ENCODE results near the gene LIPC. TPM values are rescaled to one million over a fixed set of nuclear protein-coding genes. Genes with fewer than 3 reads are reported as not detected.

LIPC gene
- total and polyA plus RNA-seq, 4 donors, result 0.38 to 0.93 (median 0.52) TPM; not detected in 1

- no peaks in the 10 kb centered on the region for H3K36me3 ChIP-seq (ENCODE audit: control insufficient read depth in 1 of 2, insufficient read depth in 2 of 2, low read length in 1 of 2)
- no peak overlapping the region for H3K4me3 ChIP-seq (ENCODE audit: low read length in 2 of 2)
- DNase-seq (no peak), ATAC-seq (ENCODE audit: low FRiP score) (no peak)
- H3K27me3 ChIP-seq (ENCODE audit: control insufficient read depth in 1 of 2, insufficient read depth in 2 of 2, low read length in 1 of 2), result no peaks in the 10 kb centered on the region
- H3K27ac ChIP-seq (ENCODE audit: low read depth in 1 of 2, low read length in 2 of 2), result no peak overlapping the region
- no peaks in the 10 kb centered on the region for H3K9me3 ChIP-seq (ENCODE audit: control insufficient read depth, low read length)
- no peaks in the 10 kb centered on the region for H3K4me1 ChIP-seq (ENCODE audit: control insufficient read depth in 1 of 2, insufficient read depth in 2 of 2, low read length in 2 of 2)
- 92 to 99% methylated on average over 10 of the region's 10 CpGs for WGBS, 2 donors
- intact Hi-C loops (cut with DNase I), result no loop called here
These were observed 80.7 kb downstream of the LIPC start for GRCh38 chr15:58512522-58512921.

- Histone ChIP-seq H3K9me3 (ENCODE audit: control insufficient read depth, low read length) (no peaks in the 10 kb centered on the region), H3K27me3 (ENCODE audit: control insufficient read depth in 1 of 2, insufficient read depth in 2 of 2, low read length in 1 of 2) (no peaks in the 10 kb centered on the region), H3K4me1 (ENCODE audit: control insufficient read depth in 1 of 2, insufficient read depth in 2 of 2, low read length in 2 of 2) (no peaks in the 10 kb centered on the region), H3K36me3 (ENCODE audit: control insufficient read depth in 1 of 2, insufficient read depth in 2 of 2, low read length in 1 of 2) (no peaks in the 10 kb centered on the region), H3K27ac (ENCODE audit: low read depth in 1 of 2, low read length in 2 of 2) (no peak overlapping the region), H3K4me3 (ENCODE audit: low read length in 2 of 2) (no peak overlapping the region)
- intact Hi-C loops (cut with DNase I), result no loop called here
- DNase-seq (no peak), ATAC-seq (ENCODE audit: low FRiP score) (no peak)
- WGBS, 2 donors, result 97 to 100% methylated on average over 4 of the region's 4 CpGs
These were observed 81.2 kb downstream of the LIPC start for GRCh38 chr15:58513008-58513407.

- DNase-seq (no peak), ATAC-seq (ENCODE audit: low FRiP score) (no peak)
- no peak overlapping the region for H3K4me3 ChIP-seq (ENCODE audit: low read length in 2 of 2)
- 85% methylated on average over 10 of the region's 10 CpGs for WGBS, 2 donors
- H3K36me3 ChIP-seq (ENCODE audit: control insufficient read depth in 1 of 2, insufficient read depth in 2 of 2, low read length in 1 of 2), result no peaks in the 10 kb centered on the region
- no peaks in the 10 kb centered on the region for H3K9me3 ChIP-seq (ENCODE audit: control insufficient read depth, low read length)
- H3K27ac ChIP-seq (ENCODE audit: low read depth in 1 of 2, low read length in 2 of 2), result no peak overlapping the region
- no peaks in the 10 kb centered on the region for H3K4me1 ChIP-seq (ENCODE audit: control insufficient read depth in 1 of 2, insufficient read depth in 2 of 2, low read length in 2 of 2)
- H3K27me3 ChIP-seq (ENCODE audit: control insufficient read depth in 1 of 2, insufficient read depth in 2 of 2, low read length in 1 of 2), result no peaks in the 10 kb centered on the region
- intact Hi-C loops (cut with DNase I), result no loop called here
These were observed 82.0 kb downstream of the LIPC start for GRCh38 chr15:58513726-58514336.

- Histone ChIP-seq H3K4me1 (ENCODE audit: control insufficient read depth in 1 of 2, insufficient read depth in 2 of 2, low read length in 2 of 2) (peaks cover 0 to 4% of the 10 kb centered on the region in 2 donors), H3K27me3 (ENCODE audit: control insufficient read depth in 1 of 2, insufficient read depth in 2 of 2, low read length in 1 of 2) (no peaks in the 10 kb centered on the region), H3K9me3 (ENCODE audit: control insufficient read depth, low read length) (no peaks in the 10 kb centered on the region), H3K4me3 (ENCODE audit: low read length in 2 of 2) (no peak overlapping the region), H3K36me3 (ENCODE audit: control insufficient read depth in 1 of 2, insufficient read depth in 2 of 2, low read length in 1 of 2) (no peaks in the 10 kb centered on the region), H3K27ac (ENCODE audit: low read depth in 1 of 2, low read length in 2 of 2) (no peak overlapping the region)
- 82 to 85% methylated on average over 8 of the region's 8 CpGs for WGBS, 2 donors
- DNase-seq, result no peak
- intact Hi-C loops (cut with DNase I), result no loop called here
- ATAC-seq (ENCODE audit: low FRiP score), result no peak
These were observed 84.0 kb downstream of the LIPC start for GRCh38 chr15:58515807-58516206.

- 91 to 92% methylated on average over 3 of the region's 3 CpGs for WGBS, 2 donors
- intact Hi-C loops (cut with DNase I), result no loop called here
- no peak for DNase-seq
- Histone ChIP-seq H3K4me3 (ENCODE audit: low read length in 2 of 2) (no peak overlapping the region), H3K4me1 (ENCODE audit: control insufficient read depth in 1 of 2, insufficient read depth in 2 of 2, low read length in 2 of 2) (peaks cover 4 to 10% of the 10 kb centered on the region in 2 donors), H3K36me3 (ENCODE audit: control insufficient read depth in 1 of 2, insufficient read depth in 2 of 2, low read length in 1 of 2) (no peaks in the 10 kb centered on the region), H3K27me3 (ENCODE audit: control insufficient read depth in 1 of 2, insufficient read depth in 2 of 2, low read length in 1 of 2) (no peaks in the 10 kb centered on the region), H3K9me3 (ENCODE audit: control insufficient read depth, low read length) (no peaks in the 10 kb centered on the region), H3K27ac (ENCODE audit: low read depth in 1 of 2, low read length in 2 of 2) (no peak overlapping the region)
- ATAC-seq (ENCODE audit: low FRiP score), result no peak
These were observed 85.5 kb downstream of the LIPC start for GRCh38 chr15:58517252-58517681.

GRCh38 chr15:58517682-58518525, 86.1 kb downstream of the LIPC start:
- H3K36me3 ChIP-seq (ENCODE audit: control insufficient read depth in 1 of 2, insufficient read depth in 2 of 2, low read length in 1 of 2), result no peaks in the 10 kb centered on the region
- DNase-seq (no peak), ATAC-seq (ENCODE audit: low FRiP score) (no peak)
- WGBS, 2 donors, result 74 to 90% methylated on average over 9 of the region's 9 CpGs
- no peaks in the 10 kb centered on the region for H3K9me3 ChIP-seq (ENCODE audit: control insufficient read depth, low read length)
- peaks cover 4 to 10% of the 10 kb centered on the region in 2 donors for H3K4me1 ChIP-seq (ENCODE audit: control insufficient read depth in 1 of 2, insufficient read depth in 2 of 2, low read length in 2 of 2)
- no peak overlapping the region for H3K4me3 ChIP-seq (ENCODE audit: low read length in 2 of 2)
- no peaks in the 10 kb centered on the region for H3K27me3 ChIP-seq (ENCODE audit: control insufficient read depth in 1 of 2, insufficient read depth in 2 of 2, low read length in 1 of 2)
- intact Hi-C loops (cut with DNase I), result no loop called here
- H3K27ac ChIP-seq (ENCODE audit: low read depth in 1 of 2, low read length in 2 of 2), result no peak overlapping the region

- H3K4me1 ChIP-seq (ENCODE audit: control insufficient read depth in 1 of 2, insufficient read depth in 2 of 2, low read length in 2 of 2), result peaks cover 4 to 10% of the 10 kb centered on the region in 2 donors
- H3K36me3 ChIP-seq (ENCODE audit: control insufficient read depth in 1 of 2, insufficient read depth in 2 of 2, low read length in 1 of 2), result no peaks in the 10 kb centered on the region
- no peak for ATAC-seq (ENCODE audit: low FRiP score)
- no peak overlapping the region for H3K27ac ChIP-seq (ENCODE audit: low read depth in 1 of 2, low read length in 2 of 2)
- intact Hi-C loops (cut with DNase I), result no loop called here
- 69 to 79% methylated on average over 7 to 8 of the region's 8 CpGs for WGBS, 2 donors
- no peaks in the 10 kb centered on the region for H3K27me3 ChIP-seq (ENCODE audit: control insufficient read depth in 1 of 2, insufficient read depth in 2 of 2, low read length in 1 of 2)
- H3K9me3 ChIP-seq (ENCODE audit: control insufficient read depth, low read length), result no peaks in the 10 kb centered on the region
- no peak for DNase-seq
- H3K4me3 ChIP-seq (ENCODE audit: low read length in 2 of 2), result no peak overlapping the region
These were observed 86.8 kb downstream of the LIPC start for GRCh38 chr15:58518626-58519025.

GRCh38 chr15:58519516-58519915, 87.7 kb downstream of the LIPC start:
- H3K9me3 ChIP-seq (ENCODE audit: control insufficient read depth, low read length), result no peaks in the 10 kb centered on the region
- no peaks in the 10 kb centered on the region for H3K27me3 ChIP-seq (ENCODE audit: control insufficient read depth in 1 of 2, insufficient read depth in 2 of 2, low read length in 1 of 2)
- WGBS, 2 donors, result 39 to 44% methylated on average over 5 of the region's 5 CpGs
- H3K36me3 ChIP-seq (ENCODE audit: control insufficient read depth in 1 of 2, insufficient read depth in 2 of 2, low read length in 1 of 2), result no peaks in the 10 kb centered on the region
- no peak overlapping the region for H3K4me3 ChIP-seq (ENCODE audit: low read length in 2 of 2)
- peaks cover 4 to 14% of the 10 kb centered on the region in 2 donors for H3K4me1 ChIP-seq (ENCODE audit: control insufficient read depth in 1 of 2, insufficient read depth in 2 of 2, low read length in 2 of 2)
- intact Hi-C loops (cut with DNase I), result no loop called here
- no peak overlapping the region for H3K27ac ChIP-seq (ENCODE audit: low read depth in 1 of 2, low read length in 2 of 2)
- DNase-seq (no peak), ATAC-seq (ENCODE audit: low FRiP score) (no peak)

GRCh38 chr15:58520464-58520863, 88.7 kb downstream of the LIPC start:
- Histone ChIP-seq H3K9me3 (ENCODE audit: control insufficient read depth, low read length) (no peaks in the 10 kb centered on the region), H3K4me1 (ENCODE audit: control insufficient read depth in 1 of 2, insufficient read depth in 2 of 2, low read length in 2 of 2) (peaks cover 4 to 14% of the 10 kb centered on the region in 2 donors), H3K4me3 (ENCODE audit: low read length in 2 of 2) (no peak overlapping the region), H3K36me3 (ENCODE audit: control insufficient read depth in 1 of 2, insufficient read depth in 2 of 2, low read length in 1 of 2) (no peaks in the 10 kb centered on the region), H3K27ac (ENCODE audit: low read depth in 1 of 2, low read length in 2 of 2) (no peak overlapping the region), H3K27me3 (ENCODE audit: control insufficient read depth in 1 of 2, insufficient read depth in 2 of 2, low read length in 1 of 2) (no peaks in the 10 kb centered on the region)
- intact Hi-C loops (cut with DNase I), result loop anchor here in 1 of 2 donors (10.0 kb wide), 1 partner anchor 224 kb away; the partner anchor contains the start of gene ADAM10
- no peak for DNase-seq
- WGBS, 2 donors, result 68 to 76% methylated on average over 9 of the region's 9 CpGs
- ATAC-seq (ENCODE audit: low FRiP score), result no peak

All from aorta (tissue), 5 donors.